DMS114 treated with DMSO at 0.1 percent for 48 hours (cell line): ENCODE results near the gene CXorf49.
"Not testable (repeated sequence)": the region's sequence is repeated elsewhere in the genome, so short reads cannot be mapped to it uniquely, and the experiment has no call there.

Experiments used
- DNase-seq: peaks from one replicate; lab custom pipeline; 2025; ENCODE audit not compliant: unreplicated experiment; lab: John Stamatoyannopoulos, UW

The CXorf49 gene

DNA sequence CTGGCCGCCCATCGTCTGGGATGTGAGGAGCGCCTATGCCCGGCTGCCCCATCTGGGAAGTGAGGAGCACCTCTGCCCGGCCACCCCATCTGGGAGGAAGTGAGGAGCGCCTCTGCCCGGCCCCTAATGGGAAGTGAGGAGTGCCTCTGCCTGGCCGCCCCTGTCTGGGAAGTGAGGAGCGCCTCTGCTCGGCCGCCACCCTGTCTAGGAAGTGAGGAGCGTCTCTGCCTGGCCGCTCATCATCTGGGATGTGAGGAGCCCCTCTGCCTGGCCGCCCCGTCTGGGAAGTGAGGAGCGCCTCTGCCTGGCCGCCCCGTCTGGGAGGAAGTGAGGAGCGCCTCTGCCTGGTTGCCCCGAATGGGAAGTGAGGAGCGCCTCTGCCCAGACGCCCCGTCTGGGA lies 42.4 kb downstream of the CXorf49 start:
- DNase-seq = not testable (repeated sequence)

DNA sequence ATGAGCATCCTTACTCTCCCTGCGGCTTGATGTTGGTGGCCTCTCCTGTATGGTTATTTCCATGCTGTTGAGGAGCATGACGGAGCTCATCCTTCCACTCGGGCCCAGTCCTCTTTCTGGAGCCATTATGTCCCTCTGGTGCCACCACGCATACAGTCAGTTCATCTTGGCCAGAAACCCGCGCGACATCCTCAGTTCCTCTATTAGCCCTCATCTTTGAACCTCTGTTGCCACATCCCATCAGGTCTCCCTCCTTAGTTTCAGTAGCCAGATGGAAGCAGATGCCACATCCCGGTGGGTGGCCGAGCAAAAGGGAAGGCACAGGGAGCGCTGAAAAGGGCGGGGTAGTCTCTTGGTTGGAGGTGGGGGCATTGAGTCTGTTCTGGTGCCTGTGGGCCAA lies 46.1 kb downstream of the CXorf49 start:
- DNase-seq = no peak

DNA sequence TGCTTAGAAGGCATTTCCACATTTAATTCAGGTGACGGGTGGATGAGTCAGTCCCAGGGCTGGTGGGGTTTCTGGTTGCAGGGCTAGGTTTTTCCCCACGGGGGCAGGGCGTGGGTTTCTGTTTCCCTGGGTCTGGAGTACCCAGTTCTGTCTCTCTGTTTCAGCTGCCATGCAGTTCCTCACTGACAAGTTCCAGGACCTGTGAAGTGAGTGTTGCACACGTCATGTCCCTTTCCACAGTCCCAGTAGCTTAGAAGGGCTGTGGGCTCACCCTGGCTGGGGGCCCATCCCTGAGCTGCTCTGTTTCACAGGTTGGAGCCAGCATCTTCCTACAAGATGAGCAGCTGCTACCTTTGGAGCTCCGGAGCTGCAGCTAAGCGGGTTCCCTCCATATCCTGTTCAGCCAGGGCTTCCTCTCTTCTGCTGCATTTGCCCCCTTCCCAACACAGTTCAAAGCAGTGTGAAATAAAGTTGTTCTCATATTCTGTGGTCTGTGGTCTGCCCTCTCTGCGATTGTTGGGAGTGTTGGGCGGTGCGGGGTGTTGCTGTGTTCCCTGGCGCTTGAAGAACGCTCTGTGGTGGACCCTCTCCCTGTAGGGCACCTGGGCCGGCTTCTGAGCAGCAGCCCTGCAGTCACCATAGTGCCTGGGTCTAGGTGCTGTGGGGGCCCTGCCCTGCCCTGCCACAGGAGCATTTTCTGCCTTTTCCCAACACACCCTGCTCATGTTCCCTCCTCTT lies 46.9 kb downstream of the CXorf49 start:
- DNase-seq = no peak

DNA sequence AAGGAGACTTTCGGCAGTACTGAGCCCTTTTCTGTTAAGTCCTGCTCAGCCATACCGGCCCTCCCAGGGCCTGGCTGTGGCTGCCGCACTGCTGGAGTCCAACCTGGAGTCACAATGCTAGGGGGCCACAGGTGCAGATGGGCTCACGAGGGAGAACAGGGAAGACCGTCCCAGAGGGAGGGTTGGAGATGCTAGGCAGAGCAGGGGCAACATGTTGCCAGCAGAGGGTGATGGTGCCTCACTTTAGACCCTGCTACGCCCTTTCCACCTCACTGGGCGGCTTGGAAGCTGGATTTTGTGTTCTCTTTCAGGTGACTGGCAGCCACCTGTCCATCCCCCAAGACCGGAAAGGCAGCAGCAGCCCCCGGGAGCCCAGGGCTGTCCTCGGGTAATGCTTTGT lies 48.1 kb downstream of the CXorf49 start:
- DNase-seq = not testable (repeated sequence)

DNA sequence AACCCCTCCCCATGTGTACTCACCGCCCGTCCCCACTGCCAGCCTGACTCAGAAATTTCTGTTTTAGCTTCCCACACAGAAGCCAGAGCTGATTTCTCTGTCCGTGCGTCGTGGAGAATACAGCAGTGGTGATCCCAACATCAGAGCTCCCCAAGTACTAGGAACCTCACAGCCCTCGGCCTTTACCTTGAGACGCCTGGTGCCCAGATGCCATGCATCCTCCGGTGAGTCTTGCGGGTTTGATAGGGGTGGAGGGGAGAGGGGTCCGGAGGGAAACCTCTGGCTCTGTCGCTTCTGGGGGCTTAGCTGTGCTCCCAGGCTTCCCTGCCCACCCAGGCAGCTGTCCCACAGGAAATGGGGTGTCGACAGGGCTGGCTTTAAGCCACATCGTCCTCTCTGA lies 48.6 kb downstream of the CXorf49 start:
- DNase-seq = no peak

DNA sequence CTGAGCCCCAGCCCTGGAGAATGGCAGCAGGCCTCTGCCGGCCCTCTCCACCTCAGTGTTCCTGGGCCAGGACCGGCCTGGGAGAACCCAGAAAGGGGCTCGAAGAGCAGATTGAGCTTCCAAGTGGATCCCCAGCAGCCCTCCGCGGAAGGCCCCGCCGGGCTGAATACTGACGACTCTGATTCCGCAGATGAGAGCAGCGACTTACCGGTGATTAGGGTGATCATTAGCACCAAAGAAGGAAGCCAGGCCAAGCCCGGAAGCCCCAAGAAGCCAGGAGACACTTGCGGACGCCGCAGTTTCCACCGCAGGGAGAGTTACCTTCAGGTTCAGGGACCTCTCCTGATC lies 49.9 kb downstream of the CXorf49 start:
- no peak for DNase-seq

DNA sequence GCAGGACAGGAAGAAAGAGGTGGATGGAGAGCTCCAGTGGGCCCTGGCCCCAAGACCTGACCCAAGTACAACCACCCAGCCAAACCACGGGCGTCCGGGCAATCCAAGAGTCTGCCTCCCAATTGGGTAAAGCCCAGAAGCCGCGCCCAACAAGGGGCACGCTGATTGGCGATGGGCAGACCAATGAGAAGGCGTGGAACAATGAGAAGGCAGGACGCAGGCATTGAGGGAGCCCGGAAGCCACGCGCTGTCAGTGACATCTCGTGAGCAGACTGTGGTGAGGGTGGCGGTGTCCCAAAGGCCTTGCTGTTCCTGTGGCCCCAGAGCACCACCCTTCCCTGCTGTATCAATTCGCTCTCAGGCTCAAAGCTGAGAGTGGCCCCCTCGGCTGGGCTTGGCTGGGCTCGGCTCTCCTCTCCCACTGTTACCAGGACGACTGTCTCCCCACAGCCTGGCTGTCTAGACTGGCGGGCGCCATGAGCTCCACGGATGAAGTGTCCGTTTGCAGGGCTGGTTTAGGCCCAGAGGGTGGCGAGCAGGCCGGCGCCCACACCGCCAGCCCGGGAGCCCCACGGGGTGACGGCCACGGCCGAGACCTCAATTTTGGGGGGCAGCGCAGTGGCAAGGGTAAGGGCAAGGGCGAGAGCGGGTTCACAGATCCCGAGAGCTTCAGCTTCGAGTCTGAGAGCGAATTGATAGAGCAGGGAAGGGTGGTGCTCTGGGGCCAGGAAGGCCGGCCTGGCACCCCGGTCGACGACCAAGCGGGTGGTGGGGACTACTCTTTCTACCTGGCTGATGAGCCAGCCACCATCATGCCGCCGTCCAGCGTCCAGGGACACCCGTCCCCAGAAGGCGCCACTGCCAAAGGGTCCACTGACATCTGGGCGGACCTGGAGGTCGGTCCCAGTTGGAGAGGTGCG lies 50.5 kb downstream of the CXorf49 start, which contains the start of gene LOC101059915:
Gene LOC101059915, plus strand, starts transcription at position 219 of the 920 bp plus-strand sequence.
- DNase-seq = no peak

DNA sequence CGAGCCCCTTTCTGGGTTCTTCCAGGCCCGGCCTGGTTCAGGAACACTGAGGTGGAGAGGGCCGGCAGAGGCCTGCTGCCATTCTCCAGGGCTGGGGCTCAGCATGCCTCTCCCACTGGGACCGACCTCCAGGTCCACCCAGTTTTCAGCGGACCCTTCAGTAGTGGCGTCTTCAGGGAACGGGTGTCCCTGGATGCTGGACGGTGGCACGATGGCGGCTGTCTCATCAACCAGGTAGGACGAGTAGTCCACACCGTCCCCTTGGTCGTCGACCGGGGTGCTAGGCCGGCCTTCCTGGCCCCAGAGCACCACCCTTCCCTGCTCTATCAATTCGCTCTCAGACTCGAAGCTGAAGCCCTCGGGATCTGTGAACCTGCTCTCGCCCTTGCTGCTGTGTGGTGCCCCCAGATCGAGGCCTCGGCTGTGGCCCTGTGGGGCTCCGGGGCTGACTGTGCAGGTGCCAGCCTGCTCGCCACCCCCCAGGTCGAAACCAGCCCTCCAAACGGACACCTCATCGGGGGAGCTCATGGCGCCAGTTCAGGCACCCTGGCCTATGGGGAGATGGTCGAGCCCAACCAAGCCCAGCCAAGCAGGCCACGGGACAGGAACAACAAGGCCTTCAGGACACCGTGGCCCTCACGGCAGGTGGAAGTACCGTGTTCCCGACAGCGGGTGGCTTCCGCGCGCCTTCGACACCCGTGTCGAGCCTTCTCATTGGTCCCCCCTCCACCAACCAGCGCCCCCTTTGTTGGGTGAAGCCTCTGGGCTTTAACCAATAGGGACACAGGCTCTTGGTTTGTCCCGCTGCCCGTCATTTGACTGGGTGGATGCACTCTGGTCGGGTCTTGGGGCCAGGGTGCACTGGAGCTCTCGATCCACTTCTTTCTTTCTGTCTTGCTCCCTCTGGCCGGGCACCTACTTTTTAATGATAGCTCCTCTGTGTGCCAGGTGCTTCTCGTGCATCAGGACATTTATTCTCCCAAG lies 51.6 kb downstream of the CXorf49 start:
- no peak for DNase-seq

DNA sequence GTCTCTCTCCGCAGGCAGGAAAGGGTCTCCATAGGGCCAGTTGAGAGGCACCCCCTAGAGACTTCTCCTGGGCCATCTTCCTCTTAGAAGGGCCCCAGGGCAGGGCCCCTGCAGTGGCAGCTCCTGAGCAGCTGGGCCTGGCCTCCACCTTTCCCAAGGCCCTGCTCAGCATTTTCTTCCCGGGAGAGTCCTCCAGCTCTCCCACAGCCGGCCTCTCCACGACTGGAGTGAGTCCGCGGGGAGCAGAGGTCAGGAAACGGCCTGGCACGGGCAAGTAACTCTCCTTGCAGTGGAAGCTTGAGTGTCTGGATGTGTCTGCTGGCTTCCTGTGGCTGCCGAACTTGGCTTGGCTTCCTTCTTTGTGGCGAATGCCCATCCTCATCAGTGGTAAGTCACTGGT lies 52.3 kb downstream of the CXorf49 start:
- no peak for DNase-seq

DNA sequence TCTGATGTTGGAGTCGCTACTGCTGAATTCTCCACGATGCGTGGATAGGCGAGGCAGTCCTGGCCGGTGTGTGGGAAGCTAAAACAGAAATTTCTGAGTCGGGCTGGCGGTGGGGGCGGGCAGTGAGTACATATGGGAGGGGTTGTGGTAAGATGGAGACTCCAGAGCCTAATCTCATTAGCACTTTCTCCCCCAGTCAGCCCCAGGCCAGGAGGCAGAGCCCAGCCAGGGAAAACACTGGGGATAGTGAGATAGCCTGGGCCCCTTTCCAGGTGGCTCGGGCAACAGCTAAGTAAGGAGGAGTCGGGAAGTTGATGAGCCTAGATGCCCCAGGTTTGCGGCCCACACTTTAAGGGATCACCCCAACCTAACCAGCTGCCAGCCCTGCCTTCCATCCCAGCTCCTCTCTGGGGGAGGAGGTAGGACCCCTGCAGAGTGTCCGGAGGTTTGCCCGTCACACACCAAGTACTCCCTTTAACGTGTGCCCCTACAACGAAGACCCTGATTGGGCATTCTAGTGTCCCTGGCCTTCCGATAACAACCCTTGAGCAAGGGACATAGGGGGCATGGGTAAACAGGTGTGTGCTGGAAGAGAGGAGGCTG lies 53.1 kb downstream of the CXorf49 start:
- no peak for DNase-seq
